GM19372 (cell line): ENCODE results near the gene MAGEA12.
"Not testable (repeated sequence)": the region's sequence is repeated elsewhere in the genome, so short reads cannot be mapped to it uniquely, and the experiment has no call there.

ENCODE experiments used
- ATAC-seq: cut with Tn5 transposase; IDR thresholded peaks from one replicate; pipeline ENCODE4 v1.9.1; 2021; ENCODE audit warnings: mild to moderate bottlenecking, low read depth, moderate library complexity; ENCODE audit not compliant: unreplicated experiment

Gene MAGEA12, protein sequence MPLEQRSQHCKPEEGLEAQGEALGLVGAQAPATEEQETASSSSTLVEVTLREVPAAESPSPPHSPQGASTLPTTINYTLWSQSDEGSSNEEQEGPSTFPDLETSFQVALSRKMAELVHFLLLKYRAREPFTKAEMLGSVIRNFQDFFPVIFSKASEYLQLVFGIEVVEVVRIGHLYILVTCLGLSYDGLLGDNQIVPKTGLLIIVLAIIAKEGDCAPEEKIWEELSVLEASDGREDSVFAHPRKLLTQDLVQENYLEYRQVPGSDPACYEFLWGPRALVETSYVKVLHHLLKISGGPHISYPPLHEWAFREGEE

DNA sequence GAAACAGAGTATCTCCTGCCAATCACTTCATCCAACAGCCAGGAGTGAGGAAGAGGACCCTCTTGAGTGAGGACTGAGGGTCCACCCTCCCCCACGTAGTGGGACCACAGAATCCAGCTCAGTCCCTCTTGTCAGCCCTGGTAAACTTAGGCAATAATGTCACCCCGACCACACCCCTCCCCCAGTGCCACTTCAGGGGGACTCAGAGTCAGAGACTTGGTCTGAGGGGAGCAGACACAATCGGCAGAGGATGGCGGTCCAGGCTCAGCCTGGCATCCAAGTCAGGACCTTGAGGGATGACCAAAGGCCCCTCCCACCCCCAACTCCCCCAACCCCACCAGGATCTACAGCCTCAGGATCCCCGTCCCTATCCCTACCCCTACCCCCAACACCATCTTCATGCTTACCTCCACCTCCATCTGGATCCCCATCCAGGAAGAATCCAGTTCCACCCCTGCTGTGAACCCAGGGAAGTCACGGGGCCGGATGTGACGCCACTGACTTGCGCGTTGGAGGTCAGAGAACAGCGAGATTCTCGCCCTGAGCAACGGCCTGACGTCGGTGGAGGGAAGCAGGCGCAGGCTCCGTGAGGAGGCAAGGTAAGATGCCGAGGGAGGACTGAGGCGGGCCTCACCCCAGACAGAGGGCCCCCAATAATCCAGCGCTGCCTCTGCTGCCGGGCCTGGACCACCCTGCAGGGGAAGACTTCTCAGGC, at the start of gene MAGEA12, which contains the start of gene CSAG1:
Gene MAGEA12, plus strand, starts transcription at position 497 of the 715 bp plus-strand sequence. CDS start 2,405 bp downstream, outside the sequence.
Gene CSAG1, minus strand, starts transcription at position 461 of the 715 bp plus-strand sequence. CDS start 1,261 bp downstream, outside the sequence.
- ATAC-seq = no peak

- not testable (repeated sequence) for ATAC-seq
Observed at GRCh38 chrX:152697952-152698931, 35.3 kb upstream of the MAGEA12 start, which contains the start of gene MAGEA3. MAGEA3 (plus strand) TSS chrX:152698794; CDS start chrX:152700833, 2,039 bp downstream.

DNA sequence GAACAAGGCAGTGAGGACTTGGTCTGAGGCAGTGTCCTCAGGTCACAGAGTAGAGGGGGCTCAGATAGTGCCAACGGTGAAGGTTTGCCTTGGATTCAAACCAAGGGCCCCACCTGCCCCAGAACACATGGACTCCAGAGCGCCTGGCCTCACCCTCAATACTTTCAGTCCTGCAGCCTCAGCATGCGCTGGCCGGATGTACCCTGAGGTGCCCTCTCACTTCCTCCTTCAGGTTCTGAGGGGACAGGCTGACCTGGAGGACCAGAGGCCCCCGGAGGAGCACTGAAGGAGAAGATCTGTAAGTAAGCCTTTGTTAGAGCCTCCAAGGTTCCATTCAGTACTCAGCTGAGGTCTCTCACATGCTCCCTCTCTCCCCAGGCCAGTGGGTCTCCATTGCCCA, 33.2 kb upstream of the MAGEA12 start:
- ATAC-seq = not testable (repeated sequence)

DNA sequence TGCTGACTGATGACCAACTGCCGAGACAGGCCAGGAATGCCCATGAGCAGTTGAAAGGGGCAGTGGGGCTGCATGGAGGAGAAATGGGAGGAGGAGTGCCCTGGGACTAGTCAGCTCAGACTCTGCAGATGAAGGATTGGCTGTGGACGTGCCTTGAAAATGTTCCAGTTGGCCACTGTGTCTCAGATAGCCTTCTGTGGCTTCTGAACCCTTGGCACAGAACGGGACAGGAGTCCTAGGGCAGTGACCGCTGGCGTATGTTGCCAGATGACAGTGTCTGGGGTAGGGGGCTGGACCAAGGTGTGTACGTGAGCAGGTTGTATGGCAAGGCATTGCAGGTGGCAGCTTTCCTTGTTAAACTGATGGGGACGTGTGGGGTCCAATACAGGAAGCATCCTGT, 27.1 kb upstream of the MAGEA12 start:
- not testable (repeated sequence) for ATAC-seq

DNA sequence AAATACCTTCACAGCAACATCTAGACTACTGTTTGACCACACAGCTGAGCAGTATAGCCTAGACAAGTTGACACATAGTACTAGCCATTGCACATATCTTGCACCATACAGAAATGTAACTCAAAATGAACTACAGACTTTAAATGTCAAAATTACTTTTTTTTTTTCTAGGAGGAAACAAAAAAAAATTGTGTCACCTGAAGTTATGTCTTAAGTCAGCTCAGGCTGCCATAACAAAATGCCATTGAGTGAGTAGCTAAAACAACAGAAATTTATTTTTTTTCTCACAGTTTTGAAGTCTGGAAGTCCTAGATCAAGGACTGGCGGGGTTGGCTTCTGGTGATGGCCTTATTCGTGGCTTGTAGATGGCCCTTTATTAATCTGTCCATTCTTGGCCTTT, 24.4 kb upstream of the MAGEA12 start, which contains the start of gene CSAG2:
Gene CSAG2, minus strand, starts transcription at position 101 of the 400 bp plus-strand sequence. CDS start 161 bp downstream, outside the sequence.
- ATAC-seq = not testable (repeated sequence)

DNA sequence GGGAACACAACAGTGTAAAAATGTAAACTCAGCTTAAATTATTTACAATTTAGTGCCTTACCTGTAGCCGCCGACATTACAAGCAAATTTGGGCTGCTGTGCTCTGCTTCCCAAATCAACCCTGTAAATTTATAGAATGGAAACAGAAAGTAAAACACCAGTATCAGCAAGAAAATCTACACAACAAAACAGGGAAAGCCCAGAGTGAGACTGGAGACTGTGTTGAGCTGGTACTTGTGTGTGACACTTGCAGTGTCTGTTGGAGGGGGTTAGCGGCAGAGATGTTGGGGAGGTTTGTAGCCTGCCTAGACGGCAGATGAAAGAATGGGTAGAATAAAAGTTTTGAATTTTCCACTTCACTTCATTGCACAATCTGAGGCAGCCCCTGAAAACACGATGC, 20.4 kb upstream of the MAGEA12 start:
- not testable (repeated sequence) for ATAC-seq

DNA sequence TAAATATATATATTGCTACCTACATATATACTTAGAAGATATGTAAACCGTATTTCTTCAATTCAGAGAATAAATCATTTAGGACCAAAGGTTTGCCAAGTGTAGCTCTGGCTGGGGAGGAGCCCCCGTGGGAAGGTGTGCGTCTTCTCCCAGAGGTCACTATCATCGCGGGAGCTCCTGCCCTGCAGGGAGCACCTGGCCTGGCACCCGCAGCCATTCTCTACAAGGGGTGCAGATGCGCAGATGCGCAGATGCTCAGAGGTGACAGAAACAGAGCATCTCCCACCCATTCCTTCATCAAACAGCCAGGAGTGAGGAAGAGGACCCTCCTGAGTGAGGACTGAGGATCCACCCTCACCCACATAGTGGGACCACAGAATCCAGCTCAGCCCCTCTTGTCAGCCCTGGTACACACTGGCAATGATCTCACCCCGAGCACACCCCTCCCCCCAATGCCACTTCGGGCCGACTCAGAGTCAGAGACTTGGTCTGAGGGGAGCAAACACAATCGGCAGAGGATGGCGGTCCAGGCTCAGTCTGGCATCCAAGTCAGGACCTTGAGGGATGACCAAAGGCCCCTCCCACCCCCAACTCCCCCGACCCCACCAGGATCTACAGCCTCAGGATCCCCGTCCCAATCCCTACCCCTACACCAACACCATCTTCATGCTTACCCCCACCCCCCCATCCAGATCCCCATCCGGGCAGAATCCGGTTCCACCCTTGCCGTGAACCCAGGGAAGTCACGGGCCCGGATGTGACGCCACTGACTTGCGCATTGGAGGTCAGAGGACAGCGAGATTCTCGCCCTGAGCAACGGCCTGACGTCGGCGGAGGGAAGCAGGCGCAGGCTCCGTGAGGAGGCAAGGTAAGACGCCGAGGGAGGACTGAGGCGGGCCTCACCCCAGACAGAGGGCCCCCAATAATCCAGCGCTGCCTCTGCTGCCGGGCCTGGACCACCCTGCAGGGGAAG, 19.5 kb upstream of the MAGEA12 start, which contains the start of gene MAGEA2B:
Gene MAGEA2B, plus strand, starts transcription at position 814 of the 973 bp plus-strand sequence. CDS start 2,479 bp downstream, outside the sequence.
- not testable (repeated sequence) for ATAC-seq

DNA sequence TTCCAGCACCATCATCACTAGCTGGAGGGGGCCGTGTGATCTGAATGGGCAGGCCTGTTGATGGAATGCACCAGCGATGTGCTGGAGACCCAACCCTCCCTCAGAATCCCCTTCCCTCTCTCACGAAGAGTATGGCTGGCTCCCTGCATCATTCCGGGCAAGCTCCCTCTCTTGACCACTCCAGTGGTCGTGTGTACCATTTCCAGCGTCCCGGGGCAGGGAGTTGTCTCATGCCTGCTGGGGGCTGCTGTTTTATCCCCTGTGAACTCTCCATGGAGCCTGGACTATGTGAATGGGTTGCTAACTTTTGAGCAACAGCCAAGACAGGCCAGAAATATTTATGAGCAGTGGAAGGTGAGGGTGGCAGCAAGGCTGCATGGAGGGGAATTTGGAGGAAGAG, 8.1 kb upstream of the MAGEA12 start:
- ATAC-seq = no peak

DNA sequence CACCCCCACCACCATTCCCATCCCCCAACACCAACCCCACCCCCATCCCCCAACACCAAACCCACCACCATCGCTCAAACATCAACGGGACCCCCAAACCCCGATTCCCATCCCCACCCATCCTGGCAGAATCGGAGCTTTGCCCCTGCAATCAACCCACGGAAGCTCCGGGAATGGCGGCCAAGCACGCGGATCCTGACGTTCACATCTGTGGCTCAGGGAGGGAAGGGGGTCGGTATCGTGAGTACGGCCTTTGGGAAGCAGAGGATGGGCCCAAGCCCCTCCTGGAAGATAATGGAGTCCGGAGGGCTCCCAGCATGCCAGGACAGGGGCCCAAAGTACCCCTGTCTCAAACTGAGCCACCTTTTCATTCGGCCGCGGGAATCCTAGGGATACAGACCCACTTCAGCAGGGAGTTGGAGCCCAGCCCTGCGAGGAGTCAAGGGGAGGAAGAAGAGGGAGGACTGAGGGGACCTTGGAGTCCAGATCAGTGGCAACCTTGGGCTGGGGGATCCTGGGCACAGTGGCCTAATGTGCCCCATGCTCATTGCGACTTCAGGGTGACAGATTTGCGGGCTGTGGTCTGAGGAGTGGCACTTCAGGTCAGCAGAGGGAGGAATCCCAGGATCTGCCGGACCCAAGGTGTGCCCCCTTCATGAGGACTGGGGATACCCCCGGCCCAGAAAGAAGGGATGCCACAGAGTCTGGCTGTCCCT, 744 bp downstream of the MAGEA12 start:
- ATAC-seq = not testable (repeated sequence)

DNA sequence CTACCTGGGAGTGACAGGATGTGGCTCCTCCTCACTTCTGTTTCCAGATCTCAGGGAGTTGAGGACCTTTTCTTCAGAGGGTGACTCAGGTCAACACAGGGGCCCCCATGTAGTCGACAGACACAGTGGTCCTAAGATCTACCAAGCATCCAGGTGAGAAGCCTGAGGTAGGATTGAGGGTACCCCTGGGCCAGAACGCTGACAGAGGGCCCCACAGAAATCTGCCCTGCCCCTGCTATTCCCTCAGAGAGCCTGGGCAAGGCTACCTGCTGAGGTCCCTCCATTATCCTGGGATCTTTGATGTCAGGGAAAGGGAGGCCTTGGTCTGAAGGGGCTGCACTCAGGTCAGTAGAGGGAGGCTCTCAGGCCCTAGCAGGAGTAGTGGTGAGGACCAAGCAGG, 1.5 kb downstream of the MAGEA12 start:
- no peak for ATAC-seq

- no peak for ATAC-seq
Observed at GRCh38 chrX:152735860-152736511, 2.4 kb downstream of the MAGEA12 start.

DNA sequence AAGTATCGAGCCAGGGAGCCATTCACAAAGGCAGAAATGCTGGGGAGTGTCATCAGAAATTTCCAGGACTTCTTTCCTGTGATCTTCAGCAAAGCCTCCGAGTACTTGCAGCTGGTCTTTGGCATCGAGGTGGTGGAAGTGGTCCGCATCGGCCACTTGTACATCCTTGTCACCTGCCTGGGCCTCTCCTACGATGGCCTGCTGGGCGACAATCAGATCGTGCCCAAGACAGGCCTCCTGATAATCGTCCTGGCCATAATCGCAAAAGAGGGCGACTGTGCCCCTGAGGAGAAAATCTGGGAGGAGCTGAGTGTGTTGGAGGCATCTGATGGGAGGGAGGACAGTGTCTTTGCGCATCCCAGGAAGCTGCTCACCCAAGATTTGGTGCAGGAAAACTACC, 3.0 kb downstream of the MAGEA12 start:
- ATAC-seq = not testable (repeated sequence)

- ATAC-seq = no peak
Observed at GRCh38 chrX:152738560-152738959, 5.0 kb downstream of the MAGEA12 start.

DNA sequence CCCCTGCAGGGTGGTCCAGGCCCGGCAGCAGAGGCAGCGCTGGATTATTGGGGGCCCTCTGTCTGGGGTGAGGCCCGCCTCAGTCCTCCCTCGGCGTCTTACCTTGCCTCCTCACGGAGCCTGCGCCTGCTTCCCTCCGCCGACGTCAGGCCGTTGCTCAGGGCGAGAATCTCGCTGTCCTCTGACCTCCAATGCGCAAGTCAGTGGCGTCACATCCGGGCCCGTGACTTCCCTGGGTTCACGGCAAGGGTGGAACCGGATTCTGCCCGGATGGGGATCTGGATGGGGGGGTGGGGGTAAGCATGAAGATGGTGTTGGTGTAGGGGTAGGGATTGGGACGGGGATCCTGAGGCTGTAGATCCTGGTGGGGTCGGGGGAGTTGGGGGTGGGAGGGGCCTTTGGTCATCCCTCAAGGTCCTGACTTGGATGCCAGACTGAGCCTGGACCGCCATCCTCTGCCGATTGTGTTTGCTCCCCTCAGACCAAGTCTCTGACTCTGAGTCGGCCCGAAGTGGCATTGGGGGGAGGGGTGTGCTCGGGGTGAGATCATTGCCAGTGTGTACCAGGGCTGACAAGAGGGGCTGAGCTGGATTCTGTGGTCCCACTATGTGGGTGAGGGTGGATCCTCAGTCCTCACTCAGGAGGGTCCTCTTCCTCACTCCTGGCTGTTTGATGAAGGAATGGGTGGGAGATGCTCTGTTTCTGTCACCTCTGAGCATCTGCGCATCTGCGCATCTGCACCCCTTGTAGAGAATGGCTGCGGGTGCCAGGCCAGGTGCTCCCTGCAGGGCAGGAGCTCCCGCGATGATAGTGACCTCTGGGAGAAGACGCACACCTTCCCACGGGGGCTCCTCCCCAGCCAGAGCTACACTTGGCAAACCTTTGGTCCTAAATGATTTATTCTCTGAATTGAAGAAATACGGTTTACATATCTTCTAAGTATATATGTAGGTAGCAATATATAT, 20.4 kb downstream of the MAGEA12 start, which contains the start of gene MAGEA2:
Gene MAGEA2, minus strand, starts transcription at position 157 of the 965 bp plus-strand sequence. CDS start 2,479 bp downstream, outside the sequence.
- not testable (repeated sequence) for ATAC-seq

DNA sequence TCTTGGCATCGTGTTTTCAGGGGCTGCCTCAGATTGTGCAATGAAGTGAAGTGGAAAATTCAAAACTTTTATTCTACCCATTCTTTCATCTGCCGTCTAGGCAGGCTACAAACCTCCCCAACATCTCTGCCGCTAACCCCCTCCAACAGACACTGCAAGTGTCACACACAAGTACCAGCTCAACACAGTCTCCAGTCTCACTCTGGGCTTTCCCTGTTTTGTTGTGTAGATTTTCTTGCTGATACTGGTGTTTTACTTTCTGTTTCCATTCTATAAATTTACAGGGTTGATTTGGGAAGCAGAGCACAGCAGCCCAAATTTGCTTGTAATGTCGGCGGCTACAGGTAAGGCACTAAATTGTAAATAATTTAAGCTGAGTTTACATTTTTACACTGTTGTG, 21.3 kb downstream of the MAGEA12 start:
- ATAC-seq = not testable (repeated sequence)

GRCh38 chrX:152758918-152759317, 25.4 kb downstream of the MAGEA12 start, which contains the start of gene CSAG3:
CSAG3 (plus strand) TSS chrX:152759218.
- not testable (repeated sequence) for ATAC-seq
